Suprapubic skin (tissue), 4 donors: ENCODE data around the gene DNAH11. TPM values are rescaled to one million over a fixed set of nuclear protein-coding genes. Genes with fewer than 3 reads are reported as not detected.

Experiments used
- DNase-seq, 2 donors: peaks; one replicate each; pipeline ENCODE4 v3.0.0-alpha.2; 2019; ENCODE audit warnings: low spot score in 2 of 2
- H3K27ac ChIP-seq: fragments of 200-600 bp; sonication (generic); one replicate; pipeline ENCODE4 v1.5.1; 2019
- H3K27me3 ChIP-seq: fragments of 200-600 bp; sonication (generic); one replicate; pipeline ENCODE4 v1.5.1; 2019
- H3K36me3 ChIP-seq: fragments of 200-600 bp; sonication (generic); one replicate; pipeline ENCODE4 v1.5.1; 2019
- H3K4me1 ChIP-seq: fragments of 200-600 bp; sonication (generic); one replicate; pipeline ENCODE4 v1.5.1; 2019
- H3K4me3 ChIP-seq: fragments of 200-600 bp; sonication (generic); one replicate; pipeline ENCODE4 v1.5.1; 2019; ENCODE audit warnings: mild to moderate bottlenecking
- H3K9me3 ChIP-seq: fragments of 200-600 bp; sonication (generic); one replicate; pipeline ENCODE4 v1.5.1; 2019
- EP300 ChIP-seq: sonication (generic); formaldehyde crosslinking; IDR thresholded peaks from one replicate; pipeline ENCODE4 v1.6.1; 2017; ENCODE audit warnings: antibody characterized with exemption
- POLR2A ChIP-seq, 2 donors: fragments of 450-650 bp; IDR thresholded peaks; one replicate each; pipeline ENCODE4 v1.6.1; 2017; ENCODE audit warnings: antibody characterized with exemption in 2 of 2, mild to moderate bottlenecking in 2 of 2, moderate library complexity in 2 of 2
- POLR2AphosphoS5 ChIP-seq, 3 donors: sonication (generic); formaldehyde crosslinking; IDR thresholded peaks; one replicate each; pipeline ENCODE4 v1.6.1; 2017; ENCODE audit warnings: antibody characterized with exemption in 3 of 3
- WGBS: methylation state at CpG from one replicate; pipeline ENCODE4 v1.1.5; 2018; 5-methylcytosine and 5-hydroxymethylcytosine counted together
- total RNA-seq, 4 donors: library from RNA; depleted of rRNA; stranded (reverse); fragments of >200 nt; gene quantifications; one replicate each; pipeline ENCODE4 v1.1.0, GENCODE V29; 2016
- TF ChIP-seq, protein P1 (sequence below), 2 donors: fragments of 200-600 bp in 1 of 2; fragments of 450-650 bp in 1 of 2; sonication (generic) in 1 of 2; IDR thresholded peaks; one replicate each; pipeline ENCODE4 v1.5.1; 2016 to 2019; ENCODE audit warnings: antibody characterized with exemption in 2 of 2, mild to moderate bottlenecking in 1 of 2, moderate library complexity in 1 of 2

DNAH11 gene
- total RNA-seq, 4 donors from 2014 or later: 0.57 to 48.3 (median 1.8) TPM

DNA sequence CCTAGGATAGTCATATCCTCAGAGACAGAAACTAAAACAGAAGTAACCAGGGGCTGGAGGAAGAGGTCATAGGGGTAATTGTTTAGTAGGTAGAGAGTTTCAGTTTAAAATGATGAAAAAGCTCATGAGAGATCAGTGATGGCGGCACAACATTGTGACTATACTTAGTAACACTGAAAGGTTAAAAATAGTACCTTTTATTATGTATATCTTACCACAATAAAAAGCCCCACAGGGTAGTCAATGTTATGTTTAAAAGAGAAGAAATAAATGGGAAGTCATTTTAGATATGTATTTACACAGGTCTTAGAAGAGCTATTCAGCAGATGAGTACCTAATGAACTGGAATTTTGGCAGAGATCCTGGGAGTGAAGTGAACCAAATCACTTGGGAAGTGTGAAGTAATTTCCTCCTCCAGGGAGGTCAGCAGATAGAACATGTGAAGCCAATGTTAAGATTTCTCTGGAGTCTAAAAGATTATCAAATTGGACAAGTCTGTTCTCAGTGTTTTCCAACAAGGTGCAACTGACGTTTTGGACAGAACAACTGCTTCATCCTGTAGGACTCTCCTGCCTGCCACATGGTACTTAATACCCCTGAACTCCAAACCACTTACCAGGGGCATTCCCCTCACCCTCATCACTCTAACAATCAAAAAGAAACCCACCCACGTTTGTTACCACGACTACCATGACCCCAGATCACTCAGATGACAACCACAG is 396.5 kb downstream of the DNAH11 start:
- WGBS: 72% methylated on average over 4 of the region's 4 CpGs
- H3K36me3 ChIP-seq: no peaks in the 10 kb centered on the region
- H3K9me3 ChIP-seq: no peaks in the 10 kb centered on the region
- no peak overlapping the region for H3K27ac ChIP-seq
- no peak for DNase-seq
- no peak overlapping the region for H3K4me3 ChIP-seq
- TF ChIP-seq, protein P1, sequence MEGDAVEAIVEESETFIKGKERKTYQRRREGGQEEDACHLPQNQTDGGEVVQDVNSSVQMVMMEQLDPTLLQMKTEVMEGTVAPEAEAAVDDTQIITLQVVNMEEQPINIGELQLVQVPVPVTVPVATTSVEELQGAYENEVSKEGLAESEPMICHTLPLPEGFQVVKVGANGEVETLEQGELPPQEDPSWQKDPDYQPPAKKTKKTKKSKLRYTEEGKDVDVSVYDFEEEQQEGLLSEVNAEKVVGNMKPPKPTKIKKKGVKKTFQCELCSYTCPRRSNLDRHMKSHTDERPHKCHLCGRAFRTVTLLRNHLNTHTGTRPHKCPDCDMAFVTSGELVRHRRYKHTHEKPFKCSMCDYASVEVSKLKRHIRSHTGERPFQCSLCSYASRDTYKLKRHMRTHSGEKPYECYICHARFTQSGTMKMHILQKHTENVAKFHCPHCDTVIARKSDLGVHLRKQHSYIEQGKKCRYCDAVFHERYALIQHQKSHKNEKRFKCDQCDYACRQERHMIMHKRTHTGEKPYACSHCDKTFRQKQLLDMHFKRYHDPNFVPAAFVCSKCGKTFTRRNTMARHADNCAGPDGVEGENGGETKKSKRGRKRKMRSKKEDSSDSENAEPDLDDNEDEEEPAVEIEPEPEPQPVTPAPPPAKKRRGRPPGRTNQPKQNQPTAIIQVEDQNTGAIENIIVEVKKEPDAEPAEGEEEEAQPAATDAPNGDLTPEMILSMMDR (IDR thresholded peaks at IDR 0.05): no peak
- no peak for TF ChIP-seq POLR2AphosphoS5 (IDR thresholded peaks at IDR 0.05)
- no peak for TF ChIP-seq EP300
- TF ChIP-seq POLR2A (IDR thresholded peaks at IDR 0.05): no peak
- no peaks in the 10 kb centered on the region for H3K27me3 ChIP-seq
- peaks cover 18% of the 10 kb centered on the region for H3K4me1 ChIP-seq

DNA sequence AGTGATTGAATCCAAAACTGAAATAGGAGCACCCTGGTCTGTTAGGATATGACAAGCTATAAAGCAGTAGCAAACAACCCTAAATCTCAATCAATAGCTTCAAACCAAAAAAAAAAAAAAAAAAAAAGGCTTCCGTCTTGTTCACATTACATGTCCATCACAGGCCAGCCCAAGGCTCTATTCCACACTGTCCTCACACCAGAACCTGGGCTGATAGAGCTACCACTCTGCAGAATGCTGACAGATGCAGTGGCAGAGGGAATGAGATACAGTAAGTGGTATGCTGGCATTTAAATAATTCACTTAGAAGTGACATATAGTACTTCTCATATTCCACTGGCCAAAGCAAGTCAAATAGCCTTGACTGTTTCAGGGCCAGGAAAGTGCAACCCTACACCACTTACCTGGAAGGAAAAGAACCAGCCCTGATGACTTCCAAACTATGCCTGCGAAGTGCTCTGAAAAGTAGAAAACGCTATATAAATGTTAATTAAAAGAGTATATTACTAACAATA is 397.1 kb downstream of the DNAH11 start:
- TF ChIP-seq POLR2A (IDR thresholded peaks at IDR 0.05) (no peak), EP300 (no peak), POLR2AphosphoS5 (IDR thresholded peaks at IDR 0.05) (no peak)
- TF ChIP-seq, protein P1 (IDR thresholded peaks at IDR 0.05): no peak
- no peak for DNase-seq
- peaks cover 24% of the 10 kb centered on the region for H3K4me1 ChIP-seq
- H3K4me3 ChIP-seq: no peak overlapping the region
- no peaks in the 10 kb centered on the region for H3K9me3 ChIP-seq
- H3K36me3 ChIP-seq: no peaks in the 10 kb centered on the region
- 95% methylated on average over 3 of the region's 3 CpGs for WGBS
- H3K27ac ChIP-seq: no peak overlapping the region
- no peaks in the 10 kb centered on the region for H3K27me3 ChIP-seq

DNA sequence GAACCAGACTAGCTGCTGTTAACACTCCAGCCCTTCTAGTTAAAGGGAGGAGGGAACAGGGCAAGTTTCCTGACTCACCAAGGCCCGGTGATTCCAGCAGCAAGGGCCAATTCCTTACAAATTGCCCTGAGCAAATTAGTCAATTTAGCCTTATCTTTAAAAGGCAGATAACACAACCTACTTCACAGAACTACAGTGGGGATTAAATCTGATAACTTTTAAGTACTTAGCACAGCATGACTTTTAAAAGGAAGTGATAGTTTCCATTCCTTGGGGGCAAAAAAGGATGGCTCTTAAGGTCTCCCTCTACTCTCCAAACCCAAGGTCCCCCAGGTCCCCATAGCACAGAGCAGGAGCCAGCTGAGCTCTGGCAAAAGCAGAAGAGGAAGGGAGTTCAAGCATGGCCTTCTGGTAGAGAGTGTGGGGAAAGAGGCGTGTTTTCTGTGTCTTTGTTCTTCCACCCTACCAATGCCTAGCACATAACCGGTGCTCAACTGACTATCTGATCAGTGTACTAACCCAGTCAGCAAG is 398.8 kb downstream of the DNAH11 start:
- Histone ChIP-seq H3K4me3 (no peak overlapping the region), H3K9me3 (no peaks in the 10 kb centered on the region), H3K27me3 (no peaks in the 10 kb centered on the region), H3K36me3 (no peaks in the 10 kb centered on the region), H3K4me1 (peaks cover 37% of the 10 kb centered on the region), H3K27ac (no peak overlapping the region)
- TF ChIP-seq, protein P1 (IDR thresholded peaks at IDR 0.05): no peak
- no peak for TF ChIP-seq POLR2AphosphoS5 (IDR thresholded peaks at IDR 0.05)
- TF ChIP-seq EP300: no peak
- no peak for TF ChIP-seq POLR2A (IDR thresholded peaks at IDR 0.05)
- WGBS: 38% methylated on average over 3 of the region's 3 CpGs
- no peak for DNase-seq

DNA sequence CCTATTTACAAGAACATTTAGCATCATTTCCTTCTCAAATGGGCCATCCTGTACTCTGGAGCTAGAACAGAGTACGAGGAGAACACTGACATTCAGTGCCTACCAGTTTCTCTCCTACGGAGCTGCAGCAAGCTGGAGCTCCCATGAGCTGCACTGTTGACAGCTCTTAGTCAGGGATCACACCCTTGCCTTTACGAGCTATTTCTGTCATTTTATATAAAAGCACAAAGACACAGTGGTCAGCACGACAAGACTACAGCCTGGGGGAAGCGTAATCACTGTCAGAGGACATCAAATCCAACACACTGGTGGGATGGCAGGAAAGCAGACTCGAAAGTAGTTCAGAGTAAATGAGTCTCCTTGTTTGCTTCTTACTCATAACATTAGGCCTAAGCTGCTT is 400.1 kb downstream of the DNAH11 start:
- no peaks in the 10 kb centered on the region for H3K36me3 ChIP-seq
- WGBS: 62% methylated on average over 6 of the region's 6 CpGs
- H3K4me3 ChIP-seq: no peak overlapping the region
- H3K4me1 ChIP-seq: peaks cover 37% of the 10 kb centered on the region
- H3K9me3 ChIP-seq: no peaks in the 10 kb centered on the region
- no peak overlapping the region for H3K27ac ChIP-seq
- no peaks in the 10 kb centered on the region for H3K27me3 ChIP-seq
- TF ChIP-seq POLR2AphosphoS5 (IDR thresholded peaks at IDR 0.05) (no peak), EP300 (no peak), POLR2A (IDR thresholded peaks at IDR 0.05) (no peak)
- TF ChIP-seq, protein P1 (IDR thresholded peaks at IDR 0.05): no peak
- no peak for DNase-seq

DNA sequence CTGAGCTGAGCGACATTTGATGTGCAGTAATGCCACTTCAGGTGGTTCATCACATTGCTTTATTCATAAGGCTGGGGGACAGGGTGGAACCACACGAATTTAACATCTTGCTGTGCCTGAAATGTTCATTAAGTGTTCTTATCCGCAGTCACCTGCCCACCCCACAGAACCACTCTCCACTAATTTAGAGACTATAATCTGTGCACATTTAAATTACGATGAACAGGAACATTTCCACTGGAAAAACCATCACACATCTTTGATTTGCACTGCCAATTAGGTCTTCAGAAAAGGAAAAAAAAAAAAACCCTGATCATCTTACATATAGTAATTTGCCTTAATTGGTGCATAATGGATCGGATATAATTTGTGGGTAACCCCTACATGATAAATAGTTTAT is 400.6 kb downstream of the DNAH11 start:
- no peak overlapping the region for H3K4me3 ChIP-seq
- DNase-seq: no peak
- WGBS: 87% methylated on average over 5 of the region's 5 CpGs
- H3K36me3 ChIP-seq: no peaks in the 10 kb centered on the region
- H3K27ac ChIP-seq: no peak overlapping the region
- TF ChIP-seq POLR2A (IDR thresholded peaks at IDR 0.05) (no peak), EP300 (no peak), POLR2AphosphoS5 (IDR thresholded peaks at IDR 0.05) (no peak)
- TF ChIP-seq, protein P1 (IDR thresholded peaks at IDR 0.05): no peak
- H3K4me1 ChIP-seq: peaks cover 37% of the 10 kb centered on the region
- H3K27me3 ChIP-seq: no peaks in the 10 kb centered on the region
- no peaks in the 10 kb centered on the region for H3K9me3 ChIP-seq
